H1 (cell line): ENCODE data around the gene MACC1. TPM values are rescaled to one million over a fixed set of nuclear protein-coding genes. Genes with fewer than 3 reads are reported as not detected.

Experiments used
- EZH2 ChIP-seq: fragments of 200-600 bp; sonication (generic); IDR thresholded peaks from 2 replicates; pipeline ENCODE4 v1.7.1; 2012; ENCODE audit warnings: low read depth, mild to moderate bottlenecking, moderate library complexity, low read length, inconsistent platforms; ENCODE audit not compliant: severe bottlenecking
- JUND ChIP-seq: IDR thresholded peaks from 2 replicates; pipeline ENCODE4 v1.6.1; 2011; ENCODE audit warnings: mild to moderate bottlenecking, improper control_type of control experiment, low read length
- PHF8 ChIP-seq: fragments of 200-600 bp; sonication (generic); conservative IDR thresholded peaks from 2 replicates; pipeline ENCODE4 v1.7.1; 2012; ENCODE audit warnings: low read depth, mild to moderate bottlenecking, inconsistent platforms, low read length, moderate library complexity
- POU5F1 ChIP-seq: IDR thresholded peaks from 2 replicates; pipeline ENCODE4 v1.6.1; 2011; ENCODE audit warnings: low read depth, mild to moderate bottlenecking, low read length, moderate library complexity
- SIRT6 ChIP-seq: IDR thresholded peaks from one replicate; pipeline ENCODE4 v1.7.1; 2012; ENCODE audit warnings: low read length, inconsistent platforms
- SP4 ChIP-seq: IDR thresholded peaks from 2 replicates; pipeline ENCODE4 v1.6.1; 2012; ENCODE audit warnings: low read length, inconsistent platforms
- polyA plus RNA-seq, 7 experiments: library from polyadenylated mRNA; depleted of rRNA in 3 of 7; stranded (reverse) in 5 of 7; unstranded in 2 of 7; fragments of >200 nt in 5 of 7; fragments of 200-250 nt in 2 of 7; gene quantifications; 1 replicate in 5 of 7; 2 replicates in 1 of 7; 4 replicates in 1 of 7; pipeline versions ENCODE4 v1.2.1 to v1.2.3, GENCODE V29; 2011 to 2013; ENCODE audit warnings: missing spikeins in 2 of 7, mixed read lengths in 2 of 7
- total RNA-seq: library from RNA; stranded (reverse); fragmentation: NEBNext Ultra II Directional; extraction: Animal tissue kit (Norgen Biotek cat#: 25700); gene quantifications from 2 replicates; pipeline ENCODE4 v1.2.1, GENCODE V29; 2021

The MACC1 gene
- total and polyA plus RNA-seq, 2 of the 8 experiments (the other 6 are each of a cell fraction or from before 2014, with no cell fraction given), result 2.0 to 17.2 TPM

DNA sequence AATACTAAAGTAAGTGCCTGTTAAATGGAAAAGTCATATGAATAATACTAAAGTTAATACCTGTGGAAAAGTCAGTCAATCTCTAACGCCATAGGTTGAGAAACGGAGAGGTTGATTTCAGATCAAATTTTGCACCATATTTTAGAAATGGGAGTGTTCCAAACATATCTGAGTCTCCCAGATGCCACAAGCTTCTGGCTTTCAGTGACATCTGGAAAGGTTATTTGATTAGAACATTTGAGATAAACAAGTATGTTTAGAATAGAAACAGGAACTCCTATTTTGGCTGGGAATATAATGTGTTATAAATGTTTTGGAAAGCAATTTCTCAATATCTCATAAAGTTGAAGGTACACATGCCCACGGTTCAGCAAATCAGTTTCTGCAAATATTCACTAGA lies 5.8 kb downstream of the MACC1 start (continued):
- TF ChIP-seq SIRT6 (no peak), POU5F1 (no peak), JUND (no peak), PHF8 (no peak), EZH2 (no peak), SP4 (no peak)
